ENCODE results near the gene PRKCD.

The PRKCD gene

GRCh38 chr3:53193466-53194209, 32.6 kb downstream of the PRKCD start:
- H3K4me1 ChIP-seq (ENCODE audit: control insufficient read depth, insufficient read depth, low read length), result peaks cover 11% of the 10 kb centered on the region
- H3K4me3 ChIP-seq (ENCODE audit: low read length), result no peak overlapping the region
- no peak overlapping the region for H3K9ac ChIP-seq (ENCODE audit: low read length)
- H3K27me3 ChIP-seq (ENCODE audit: control insufficient read depth, insufficient read depth, low read length), result no peaks in the 10 kb centered on the region
- peaks cover 20% of the 10 kb centered on the region for H3K36me3 ChIP-seq (ENCODE audit: control insufficient read depth, insufficient read depth, low read length)
- H3K9me3 ChIP-seq (ENCODE audit: control insufficient read depth, low read length), result no peaks in the 10 kb centered on the region

DNA sequence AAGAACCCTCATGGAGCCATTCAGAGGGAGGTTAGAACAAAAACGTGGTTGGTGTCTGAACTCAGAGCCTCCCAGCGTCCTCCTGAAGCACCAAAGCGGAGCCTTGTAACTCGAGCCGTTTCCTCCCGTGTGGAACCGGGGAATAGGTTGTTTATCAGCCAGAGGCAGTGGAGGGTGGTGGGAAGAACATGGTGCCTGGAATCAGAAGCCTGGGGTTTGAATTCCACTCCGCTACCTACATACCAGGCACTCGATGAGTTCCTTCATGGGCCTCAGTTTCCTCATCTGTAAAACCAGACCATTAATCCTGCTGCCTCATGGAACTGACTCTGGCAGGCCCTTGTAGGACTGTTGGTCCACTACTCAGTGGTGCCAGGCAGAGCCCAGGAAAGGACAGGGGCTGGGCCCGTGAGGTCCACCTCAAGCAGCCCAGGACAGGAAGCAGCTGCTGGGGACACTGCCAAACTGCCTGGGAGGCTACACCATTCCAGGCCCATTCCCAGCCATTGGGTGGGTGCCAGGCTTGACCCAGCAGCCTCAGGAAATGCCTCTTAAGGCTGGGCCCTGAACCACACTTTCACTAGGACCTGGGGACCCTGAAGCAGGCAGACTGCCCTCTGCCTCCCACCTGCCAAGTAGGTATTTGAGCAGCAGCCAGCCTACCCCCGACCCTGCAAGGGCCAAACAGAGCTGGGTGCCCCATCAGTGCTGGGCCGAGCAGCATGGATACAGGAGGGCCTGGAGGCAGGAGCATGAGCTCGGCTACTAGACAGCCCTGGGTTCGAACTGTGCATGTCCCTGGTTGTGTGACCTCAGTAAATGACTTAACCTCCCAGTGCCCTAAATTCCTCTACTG, 33.4 kb downstream of the PRKCD start:
- peaks cover 9% of the 10 kb centered on the region for H3K4me1 ChIP-seq (ENCODE audit: control insufficient read depth, insufficient read depth, low read length)
- no peaks in the 10 kb centered on the region for H3K9me3 ChIP-seq (ENCODE audit: control insufficient read depth, low read length)
- no peaks in the 10 kb centered on the region for H3K27me3 ChIP-seq (ENCODE audit: control insufficient read depth, insufficient read depth, low read length)
- no peak overlapping the region for H3K9ac ChIP-seq (ENCODE audit: low read length)
- no peak overlapping the region for H3K4me3 ChIP-seq (ENCODE audit: low read length)
- peaks cover 12% of the 10 kb centered on the region for H3K36me3 ChIP-seq (ENCODE audit: control insufficient read depth, insufficient read depth, low read length)

DNA sequence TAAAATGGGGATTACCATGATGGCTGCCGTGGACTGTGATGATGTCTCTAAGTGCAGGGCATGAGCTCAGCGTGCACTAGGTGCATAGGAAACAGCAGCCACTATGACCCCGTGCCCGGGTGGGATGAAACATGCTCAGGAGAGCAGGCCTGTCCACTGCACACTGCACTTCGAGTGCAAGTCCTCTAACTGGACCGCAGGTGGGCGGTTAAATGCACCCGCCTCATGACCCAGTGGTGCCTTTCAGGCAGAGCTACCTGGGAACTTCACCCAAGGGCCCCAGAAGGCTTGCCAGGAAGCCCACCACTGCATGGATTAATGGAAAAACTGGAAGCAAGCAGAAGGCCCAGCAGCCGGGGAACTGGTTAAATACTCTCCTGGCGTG, 34.0 kb downstream of the PRKCD start:
- Histone ChIP-seq H3K9me3 (ENCODE audit: control insufficient read depth, low read length) (no peaks in the 10 kb centered on the region), H3K9ac (ENCODE audit: low read length) (no peak overlapping the region), H3K36me3 (ENCODE audit: control insufficient read depth, insufficient read depth, low read length) (peaks cover 6% of the 10 kb centered on the region), H3K4me3 (ENCODE audit: low read length) (no peak overlapping the region), H3K4me1 (ENCODE audit: control insufficient read depth, insufficient read depth, low read length) (peaks cover 9% of the 10 kb centered on the region), H3K27me3 (ENCODE audit: control insufficient read depth, insufficient read depth, low read length) (no peaks in the 10 kb centered on the region)

DNA sequence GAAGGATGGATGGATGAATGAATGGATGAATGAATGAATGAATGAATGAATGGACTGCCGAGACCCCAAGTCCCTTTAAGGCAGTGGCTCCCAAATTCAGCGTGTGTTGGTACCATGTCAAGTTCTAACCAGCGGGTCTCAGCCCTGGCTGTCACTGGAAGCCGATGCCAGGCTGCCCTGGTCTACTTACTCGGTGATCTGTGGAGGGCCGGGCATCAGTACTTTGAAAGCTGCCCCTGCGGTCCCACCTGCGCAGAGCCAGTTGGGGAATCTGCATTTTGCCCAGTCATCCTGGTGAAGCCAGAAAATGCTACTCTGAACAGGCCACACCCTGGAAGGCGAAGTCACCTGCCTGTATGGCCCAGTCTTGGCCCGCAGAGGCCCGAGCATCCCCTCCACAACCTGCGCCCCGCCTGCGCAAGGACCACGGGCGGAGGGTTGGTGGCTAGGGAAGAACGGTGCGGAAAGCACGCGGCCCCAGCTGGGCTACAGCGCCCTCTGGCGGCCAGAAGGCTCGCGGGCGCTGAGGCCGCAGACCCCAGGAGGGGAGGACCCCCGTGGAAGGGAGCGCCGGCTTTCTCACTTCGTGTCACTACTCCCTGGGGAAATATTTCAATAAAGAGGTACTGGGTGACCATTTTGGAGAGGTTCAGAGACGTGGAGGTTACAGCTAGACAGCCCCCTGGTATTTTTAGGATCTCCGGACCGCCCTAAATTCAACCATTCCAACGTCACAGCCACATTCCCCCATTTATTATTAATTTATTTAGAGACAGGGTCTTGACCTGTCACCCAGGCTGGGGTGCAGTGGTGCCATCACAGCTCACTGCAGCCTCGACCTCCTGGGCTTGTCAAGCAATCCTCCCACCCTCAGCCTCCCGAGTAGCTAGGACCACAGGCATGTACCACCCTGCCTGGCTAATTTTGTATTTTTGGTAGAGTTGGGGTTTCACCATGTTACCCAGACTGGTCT, 34.9 kb downstream of the PRKCD start:
- peaks cover 9% of the 10 kb centered on the region for H3K4me1 ChIP-seq (ENCODE audit: control insufficient read depth, insufficient read depth, low read length)
- H3K9me3 ChIP-seq (ENCODE audit: control insufficient read depth, low read length), result no peaks in the 10 kb centered on the region
- H3K9ac ChIP-seq (ENCODE audit: low read length), result no peak overlapping the region
- H3K4me3 ChIP-seq (ENCODE audit: low read length), result no peak overlapping the region
- no peaks in the 10 kb centered on the region for H3K27me3 ChIP-seq (ENCODE audit: control insufficient read depth, insufficient read depth, low read length)
- peaks cover 6% of the 10 kb centered on the region for H3K36me3 ChIP-seq (ENCODE audit: control insufficient read depth, insufficient read depth, low read length)

- Histone ChIP-seq H3K4me1 (ENCODE audit: control insufficient read depth, insufficient read depth, low read length) (peaks cover 9% of the 10 kb centered on the region), H3K4me3 (ENCODE audit: low read length) (no peak overlapping the region), H3K36me3 (ENCODE audit: control insufficient read depth, insufficient read depth, low read length) (peaks cover 6% of the 10 kb centered on the region), H3K9me3 (ENCODE audit: control insufficient read depth, low read length) (no peaks in the 10 kb centered on the region), H3K9ac (ENCODE audit: low read length) (no peak overlapping the region), H3K27me3 (ENCODE audit: control insufficient read depth, insufficient read depth, low read length) (no peaks in the 10 kb centered on the region)
Measured at GRCh38 chr3:53196575-53197407, 35.8 kb downstream of the PRKCD start.

GRCh38 chr3:53198256-53198977, 37.4 kb downstream of the PRKCD start:
- no peaks in the 10 kb centered on the region for H3K27me3 ChIP-seq (ENCODE audit: control insufficient read depth, insufficient read depth, low read length)
- H3K4me3 ChIP-seq (ENCODE audit: low read length), result no peak overlapping the region
- no peak overlapping the region for H3K9ac ChIP-seq (ENCODE audit: low read length)
- H3K9me3 ChIP-seq (ENCODE audit: control insufficient read depth, low read length), result no peaks in the 10 kb centered on the region
- peaks cover 9% of the 10 kb centered on the region for H3K4me1 ChIP-seq (ENCODE audit: control insufficient read depth, insufficient read depth, low read length)
- no peaks in the 10 kb centered on the region for H3K36me3 ChIP-seq (ENCODE audit: control insufficient read depth, insufficient read depth, low read length)

- Histone ChIP-seq H3K4me1 (ENCODE audit: control insufficient read depth, insufficient read depth, low read length) (peaks cover 6% of the 10 kb centered on the region), H3K9me3 (ENCODE audit: control insufficient read depth, low read length) (no peaks in the 10 kb centered on the region), H3K36me3 (ENCODE audit: control insufficient read depth, insufficient read depth, low read length) (no peaks in the 10 kb centered on the region), H3K4me3 (ENCODE audit: low read length) (no peak overlapping the region), H3K27me3 (ENCODE audit: control insufficient read depth, insufficient read depth, low read length) (no peaks in the 10 kb centered on the region), H3K9ac (ENCODE audit: low read length) (no peak overlapping the region)
Measured at GRCh38 chr3:53198996-53199395, 38.0 kb downstream of the PRKCD start.

GRCh38 chr3:53199834-53200233, 38.8 kb downstream of the PRKCD start:
- Histone ChIP-seq H3K27me3 (ENCODE audit: control insufficient read depth, insufficient read depth, low read length) (no peaks in the 10 kb centered on the region), H3K4me3 (ENCODE audit: low read length) (no peak overlapping the region), H3K9ac (ENCODE audit: low read length) (no peak overlapping the region), H3K9me3 (ENCODE audit: control insufficient read depth, low read length) (no peaks in the 10 kb centered on the region), H3K4me1 (ENCODE audit: control insufficient read depth, insufficient read depth, low read length) (no peaks in the 10 kb centered on the region), H3K36me3 (ENCODE audit: control insufficient read depth, insufficient read depth, low read length) (no peaks in the 10 kb centered on the region)

- Histone ChIP-seq H3K4me3 (ENCODE audit: low read length) (no peak overlapping the region), H3K4me1 (ENCODE audit: control insufficient read depth, insufficient read depth, low read length) (no peaks in the 10 kb centered on the region), H3K9me3 (ENCODE audit: control insufficient read depth, low read length) (no peaks in the 10 kb centered on the region), H3K36me3 (ENCODE audit: control insufficient read depth, insufficient read depth, low read length) (no peaks in the 10 kb centered on the region), H3K27me3 (ENCODE audit: control insufficient read depth, insufficient read depth, low read length) (no peaks in the 10 kb centered on the region), H3K9ac (ENCODE audit: low read length) (no peak overlapping the region)
Measured at GRCh38 chr3:53200501-53201498, 39.8 kb downstream of the PRKCD start.

All from mucosa of stomach (tissue), 1 donor.